GM19328 (cell line): Measurements from ENCODE around the gene NSD2.
"Not testable (repeated sequence)": the region's sequence is repeated elsewhere in the genome, so short reads cannot be mapped to it uniquely, and the experiment has no call there.

Source experiments
- ATAC-seq: cut with Tn5 transposase; IDR thresholded peaks from one replicate; pipeline ENCODE4 v1.9.1; 2021; ENCODE audit warnings: mild to moderate bottlenecking, moderate library complexity; ENCODE audit not compliant: unreplicated experiment

The NSD2 gene

DNA sequence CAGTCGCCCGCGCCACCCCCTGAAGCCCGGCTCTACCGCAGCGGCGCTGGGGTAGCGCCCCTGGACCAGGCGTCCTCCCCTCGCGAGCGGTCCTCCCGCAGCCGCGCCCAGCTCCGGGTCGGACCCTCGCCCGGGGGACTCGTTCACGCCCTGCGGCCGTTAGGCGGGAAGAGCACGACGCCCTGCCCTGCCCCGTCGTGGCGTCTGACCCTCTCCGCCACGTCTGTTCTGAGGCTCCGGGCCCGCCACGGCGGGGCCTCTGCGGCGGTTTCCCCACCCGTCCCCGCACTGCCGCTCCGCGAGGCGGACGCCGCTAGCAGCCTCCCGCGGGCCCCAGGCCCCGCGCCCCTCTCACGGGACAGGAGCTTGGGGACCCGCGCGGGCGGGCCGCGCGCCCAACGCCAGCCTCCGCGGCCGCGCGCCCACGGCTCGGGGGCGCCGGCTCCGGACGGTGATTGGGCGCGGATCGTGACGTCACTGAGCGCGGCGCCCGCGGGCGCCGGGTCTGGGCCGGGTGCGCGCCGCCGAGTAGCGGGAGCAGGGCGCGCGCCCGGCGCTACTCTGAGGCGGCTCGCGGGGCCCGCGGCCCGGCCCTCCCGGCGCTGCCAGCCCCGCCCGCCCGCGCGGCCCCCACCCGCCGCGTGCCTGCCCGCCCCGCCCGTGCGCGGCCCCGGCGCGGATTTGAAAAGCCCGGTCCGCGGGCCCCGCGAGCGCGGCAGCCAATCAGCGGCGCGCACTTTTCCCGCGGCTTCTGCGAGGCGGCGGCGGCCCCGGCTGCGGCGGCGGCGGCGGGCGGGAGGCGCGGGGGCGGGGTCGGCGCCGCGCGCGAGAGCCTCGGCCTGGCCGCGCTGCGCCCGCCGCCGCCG, at the start of gene NSD2:
TSS of gene NSD2 (plus strand) at position 816 of the 866 bp plus-strand sequence. CDS start 29,262 bp downstream, outside the sequence.
- ATAC-seq, result peak; percentile 66

DNA sequence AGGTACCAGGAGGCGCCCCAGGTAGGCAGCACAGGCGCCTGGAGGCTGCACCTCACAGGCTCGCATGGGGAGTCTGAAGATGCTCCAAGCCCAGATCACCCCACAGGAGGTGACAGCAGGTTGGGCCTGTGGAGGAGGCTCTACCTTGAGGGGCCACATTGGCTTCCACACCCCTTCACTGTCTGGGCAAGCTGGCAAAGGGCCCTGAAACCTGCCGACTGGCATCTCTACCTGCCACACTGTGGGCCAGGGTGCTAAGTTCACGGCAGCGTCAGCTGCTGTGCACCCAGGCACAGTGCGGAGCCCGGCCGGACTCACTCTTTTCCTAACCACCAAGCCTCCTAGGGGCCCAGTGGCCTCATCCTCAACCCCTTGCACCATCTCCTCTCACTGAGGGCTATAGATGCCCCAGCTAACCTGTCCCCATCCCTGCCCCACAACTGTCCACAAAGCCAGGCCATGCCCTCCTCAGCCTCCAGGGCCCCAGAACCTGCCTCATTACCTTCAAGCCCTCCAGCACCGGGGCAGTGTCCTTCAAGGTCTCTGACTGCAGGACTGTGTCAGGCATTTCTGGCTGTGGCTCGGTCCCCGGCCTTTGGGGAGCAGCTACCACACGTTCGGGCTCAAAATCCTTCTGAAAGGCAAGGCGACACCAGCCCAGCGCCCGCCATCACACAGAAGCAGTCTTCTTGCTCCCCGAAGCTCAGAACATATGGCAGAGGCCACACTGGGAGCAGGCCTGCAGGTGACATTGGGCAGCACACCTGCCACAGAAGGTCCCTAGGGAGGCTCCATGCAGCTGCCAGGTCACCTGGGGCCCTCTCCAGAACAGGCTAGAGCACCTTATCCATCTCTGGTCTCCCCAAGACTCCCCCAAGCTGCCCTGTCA, 49.3 kb upstream of the NSD2 start:
- no peak for ATAC-seq

DNA sequence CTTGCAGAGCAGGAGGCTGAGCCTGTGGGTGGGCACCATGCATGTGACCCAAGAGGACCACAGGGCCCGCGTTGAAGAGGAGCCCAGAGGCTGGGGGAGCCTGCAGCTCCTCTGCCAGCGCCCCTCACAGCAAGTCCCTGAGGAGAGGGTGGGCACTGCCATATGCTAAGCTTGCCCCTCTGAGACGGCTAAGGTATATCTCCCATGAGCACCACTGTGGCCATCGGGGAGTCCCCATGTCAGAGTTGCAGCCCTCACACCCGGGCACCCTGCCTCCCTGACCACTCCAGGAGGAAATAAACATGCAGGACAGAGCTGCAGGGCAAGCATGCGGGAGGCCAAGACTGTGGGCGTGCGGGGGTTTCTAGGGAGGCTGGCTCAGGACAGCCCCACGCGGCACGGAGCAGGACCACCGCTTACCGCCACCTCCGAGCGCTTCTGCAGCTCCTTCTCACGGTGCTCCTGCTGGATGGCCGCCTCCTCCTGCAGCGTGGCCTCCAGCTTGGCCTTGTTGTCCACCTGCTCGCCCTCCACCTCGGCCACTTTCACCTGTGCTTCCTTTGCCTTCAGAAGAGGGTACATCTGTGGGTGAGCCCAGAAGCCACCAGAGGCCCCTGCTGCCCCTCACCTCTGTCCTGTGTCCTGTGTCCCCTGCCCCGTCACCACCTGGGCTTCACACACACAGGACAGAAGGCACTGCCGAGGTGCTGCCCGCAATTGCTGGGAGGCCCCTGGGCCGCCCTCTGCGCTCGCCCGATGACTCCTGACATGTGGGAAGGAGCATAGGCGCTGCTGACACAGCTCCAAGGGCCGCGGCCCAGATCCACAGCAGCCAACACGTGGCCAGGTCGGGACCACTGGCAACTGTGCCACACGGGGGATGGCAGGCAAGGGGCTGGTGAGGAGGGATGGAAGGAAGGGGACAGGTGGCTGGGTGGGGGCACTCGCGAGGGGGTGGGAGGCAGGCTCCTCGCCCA, 48.3 kb upstream of the NSD2 start:
- no peak for ATAC-seq

DNA sequence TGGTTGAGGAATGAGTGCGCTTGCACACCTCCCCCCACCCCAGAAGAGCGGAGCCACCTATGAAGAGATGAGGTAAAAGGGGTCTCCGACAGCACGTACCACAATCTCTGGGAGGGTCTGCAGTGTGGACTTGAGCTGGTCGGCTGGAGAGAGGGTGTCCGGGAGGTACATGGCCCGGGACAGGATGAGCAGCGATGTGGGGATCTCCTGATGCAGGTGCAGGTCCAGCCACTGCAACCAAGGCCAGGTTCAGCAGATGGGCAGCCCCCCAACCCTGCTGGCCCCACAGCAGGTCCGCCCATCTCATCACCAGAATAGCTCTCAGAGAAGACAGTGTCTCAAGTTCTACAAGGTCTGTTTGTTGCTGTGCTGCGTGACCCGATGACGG, 47.7 kb upstream of the NSD2 start:
- ATAC-seq, result no peak

DNA sequence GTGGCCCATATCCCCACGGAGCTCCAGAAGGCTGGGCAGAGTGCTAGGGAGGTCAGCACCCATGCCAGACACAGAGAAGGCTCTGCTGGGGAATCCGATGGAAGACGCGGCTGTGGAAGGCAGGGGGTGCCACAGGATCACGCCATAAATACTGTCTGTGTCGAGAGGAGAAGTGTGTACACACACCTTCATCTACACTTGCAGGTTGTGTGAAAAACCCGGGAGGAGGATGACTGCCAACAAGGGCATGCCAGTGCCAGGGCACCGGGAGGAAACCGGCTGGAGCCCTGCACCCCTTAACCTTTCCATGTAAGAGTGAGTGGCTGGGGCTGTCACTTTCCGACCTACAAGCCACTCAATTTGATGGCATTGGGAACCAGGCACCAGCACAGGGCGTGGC, 46.4 kb upstream of the NSD2 start:
- ATAC-seq, result no peak

DNA sequence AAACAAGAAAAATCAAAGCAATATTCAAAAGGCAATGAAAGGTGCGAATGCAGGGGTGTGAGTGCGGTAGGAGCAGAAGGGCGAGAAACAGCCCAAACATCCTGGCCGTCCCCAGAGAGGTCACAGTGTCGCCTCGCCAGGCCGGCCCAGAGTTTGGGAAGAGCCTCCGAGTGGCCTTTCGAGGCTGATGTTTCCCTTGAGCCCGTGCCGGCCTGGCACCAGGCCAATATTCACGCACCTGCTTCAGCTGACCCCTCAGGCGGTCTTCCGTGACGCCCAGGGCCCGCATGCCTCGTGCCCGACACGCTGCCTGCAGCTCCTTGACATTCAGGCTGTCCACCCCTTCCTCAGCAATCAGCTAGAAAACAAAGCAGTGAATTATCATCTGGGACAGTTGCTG, 45.9 kb upstream of the NSD2 start:
- ATAC-seq, result no peak

DNA sequence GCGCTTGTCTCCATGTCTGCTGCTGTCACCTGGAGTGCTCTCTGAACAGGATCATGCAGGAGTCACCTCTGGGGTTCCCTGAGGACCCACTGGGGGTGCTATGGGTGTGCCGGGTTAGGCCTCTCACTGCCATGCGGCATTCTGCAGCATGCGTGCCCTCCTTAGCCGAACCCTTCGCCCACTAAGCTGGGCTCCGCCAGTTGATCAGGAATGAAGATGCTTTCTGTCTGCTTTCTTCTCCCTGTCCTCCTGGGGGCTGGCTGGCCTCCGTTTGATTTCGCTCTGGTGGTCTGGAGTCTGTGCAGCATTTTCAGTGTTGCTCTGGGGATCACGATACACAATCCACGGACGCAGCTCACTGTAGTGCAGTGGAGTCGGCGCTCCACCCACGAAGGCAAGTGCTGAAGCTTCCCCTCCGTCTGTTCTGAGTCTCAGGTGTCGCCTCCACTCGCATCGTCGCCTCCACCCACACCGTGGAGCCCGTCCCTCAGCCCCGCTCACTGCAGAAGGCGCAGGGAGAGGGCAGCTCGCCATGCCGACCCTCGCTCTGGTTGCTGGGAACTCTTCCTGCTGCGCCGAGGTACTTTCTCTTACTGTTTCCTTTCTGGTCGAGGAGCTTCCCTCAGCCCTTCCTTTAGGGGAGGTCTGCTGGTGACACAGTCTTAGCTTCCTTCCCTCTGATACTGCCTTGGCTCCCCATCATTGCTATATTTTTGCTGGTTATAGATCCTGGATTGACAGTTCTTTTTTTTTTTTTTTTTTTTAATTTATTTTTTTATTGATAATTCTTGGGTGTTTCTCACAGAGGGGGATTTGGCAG, 44.5 kb upstream of the NSD2 start:
- ATAC-seq, result no peak

DNA sequence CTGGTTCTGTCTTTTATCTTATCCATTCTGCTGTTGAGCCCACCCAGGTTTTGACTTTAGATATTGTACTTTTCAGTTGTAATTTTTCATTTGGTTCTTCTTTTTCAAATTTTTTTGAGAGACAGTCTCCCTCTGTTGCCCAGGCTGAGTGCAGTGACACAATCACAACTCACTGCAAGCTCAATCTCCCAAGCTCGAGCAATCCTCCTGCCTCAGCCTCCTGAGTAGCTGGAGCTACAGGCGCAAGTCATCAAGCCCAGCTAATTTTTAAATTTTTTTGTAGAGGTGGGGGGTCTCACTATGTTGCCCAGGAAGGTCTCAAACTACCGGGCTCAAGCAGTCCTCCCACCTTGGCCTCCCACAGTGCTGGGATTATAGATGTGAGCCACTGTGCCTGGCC, 41.0 kb upstream of the NSD2 start:
- ATAC-seq, result no peak

DNA sequence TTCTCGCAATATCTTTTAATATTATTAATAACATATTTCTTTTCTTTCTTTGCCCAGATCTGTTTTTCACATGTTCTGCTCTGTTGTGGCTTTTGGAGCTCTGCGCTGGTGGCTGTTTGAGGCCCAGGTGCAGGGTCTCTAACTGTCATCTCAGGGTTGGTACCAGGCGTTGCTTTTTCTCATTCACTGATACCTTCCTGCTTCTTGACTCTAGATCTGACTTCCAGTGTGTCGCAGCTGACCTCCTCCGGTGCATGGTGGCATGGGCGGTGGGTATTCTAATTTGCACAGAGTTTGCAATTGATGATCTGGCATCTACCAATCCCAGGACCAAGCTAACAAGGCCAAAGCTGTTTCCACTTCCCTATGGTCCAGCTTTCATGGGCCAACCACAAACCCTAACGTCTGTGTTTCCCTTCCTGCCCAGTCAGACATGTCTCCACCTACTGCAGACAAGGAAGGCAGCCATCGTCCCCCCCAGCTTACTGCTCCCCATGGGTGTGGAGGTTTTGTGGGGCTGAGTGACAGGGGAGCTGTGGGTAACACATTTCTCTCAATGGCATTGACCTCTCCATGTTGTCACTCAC, 40.5 kb upstream of the NSD2 start:
- ATAC-seq, result no peak

DNA sequence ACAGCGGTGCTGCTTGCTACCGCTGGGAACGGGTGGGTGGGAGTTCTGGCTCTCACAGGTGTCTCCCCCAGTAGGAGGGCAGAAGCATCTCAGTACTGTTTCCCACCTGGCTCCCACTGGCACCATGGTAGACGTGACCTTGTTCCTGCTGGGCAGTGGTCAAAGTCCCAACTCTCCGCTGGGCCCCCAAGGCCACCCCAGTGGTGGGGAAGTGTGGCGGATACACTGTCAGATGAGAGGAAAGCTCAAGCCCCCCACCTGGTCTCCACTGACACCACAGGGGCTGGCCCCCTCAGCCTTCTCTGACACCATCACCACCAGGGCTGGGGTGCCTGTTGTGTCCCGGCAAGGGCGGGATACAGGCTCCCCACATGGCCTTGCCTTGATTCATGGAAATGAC, 39.9 kb upstream of the NSD2 start:
- no peak for ATAC-seq

DNA sequence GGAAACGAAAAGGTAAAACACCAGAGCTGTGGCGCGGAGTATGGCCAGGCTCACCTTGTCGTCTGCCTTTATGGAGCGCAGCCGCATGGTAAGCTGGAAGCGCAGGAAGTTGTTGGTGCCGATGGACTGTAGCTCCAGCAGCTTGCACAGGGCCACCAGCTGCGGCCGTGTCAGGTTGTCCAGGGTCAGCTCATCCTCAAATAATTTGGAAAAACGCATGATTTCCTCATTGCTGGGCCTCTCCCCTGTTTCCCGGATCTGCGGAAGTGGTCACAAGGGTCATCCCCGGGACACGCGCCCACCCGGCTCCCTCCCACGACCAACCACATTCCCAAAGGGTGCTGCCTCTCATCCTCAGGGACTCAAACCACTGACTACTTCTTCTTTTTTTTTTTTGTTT, 38.5 kb upstream of the NSD2 start:
- ATAC-seq, result no peak

DNA sequence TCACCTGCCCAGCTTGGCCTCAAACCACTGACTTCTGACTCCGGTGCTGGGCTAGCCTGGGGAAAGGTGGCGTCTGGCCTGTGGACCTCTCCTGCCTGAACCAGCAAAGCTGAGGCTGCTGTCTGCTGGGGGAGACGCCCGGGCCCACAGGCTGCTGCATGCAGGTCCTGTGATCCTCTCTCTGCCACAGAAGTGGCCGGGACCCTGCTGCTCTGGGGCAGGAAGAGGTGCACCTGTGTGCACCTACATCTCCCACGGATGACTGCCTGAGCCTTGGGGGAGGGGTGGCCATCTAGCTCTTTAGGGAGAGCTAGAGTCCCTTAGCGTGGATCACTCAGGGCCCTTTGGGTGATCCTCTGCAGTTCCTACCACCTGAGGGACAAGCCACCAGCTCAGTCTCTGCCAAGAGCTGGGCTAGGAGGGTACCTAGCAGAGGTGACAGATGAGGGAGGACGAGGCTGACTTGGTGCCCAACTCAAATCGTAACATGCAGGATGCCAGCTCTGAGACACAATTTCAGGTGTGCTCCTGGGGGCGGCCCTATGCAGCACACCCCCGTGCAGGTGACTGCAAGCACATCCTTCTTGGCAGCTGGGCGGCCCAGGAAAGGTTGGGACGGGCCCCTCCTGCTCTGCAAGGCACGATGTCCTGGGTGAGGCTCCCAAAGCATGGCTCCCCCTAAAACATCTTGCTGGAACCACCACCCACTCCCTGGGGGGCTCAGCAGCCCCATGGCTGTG, 37.7 kb upstream of the NSD2 start:
- ATAC-seq, result no peak

DNA sequence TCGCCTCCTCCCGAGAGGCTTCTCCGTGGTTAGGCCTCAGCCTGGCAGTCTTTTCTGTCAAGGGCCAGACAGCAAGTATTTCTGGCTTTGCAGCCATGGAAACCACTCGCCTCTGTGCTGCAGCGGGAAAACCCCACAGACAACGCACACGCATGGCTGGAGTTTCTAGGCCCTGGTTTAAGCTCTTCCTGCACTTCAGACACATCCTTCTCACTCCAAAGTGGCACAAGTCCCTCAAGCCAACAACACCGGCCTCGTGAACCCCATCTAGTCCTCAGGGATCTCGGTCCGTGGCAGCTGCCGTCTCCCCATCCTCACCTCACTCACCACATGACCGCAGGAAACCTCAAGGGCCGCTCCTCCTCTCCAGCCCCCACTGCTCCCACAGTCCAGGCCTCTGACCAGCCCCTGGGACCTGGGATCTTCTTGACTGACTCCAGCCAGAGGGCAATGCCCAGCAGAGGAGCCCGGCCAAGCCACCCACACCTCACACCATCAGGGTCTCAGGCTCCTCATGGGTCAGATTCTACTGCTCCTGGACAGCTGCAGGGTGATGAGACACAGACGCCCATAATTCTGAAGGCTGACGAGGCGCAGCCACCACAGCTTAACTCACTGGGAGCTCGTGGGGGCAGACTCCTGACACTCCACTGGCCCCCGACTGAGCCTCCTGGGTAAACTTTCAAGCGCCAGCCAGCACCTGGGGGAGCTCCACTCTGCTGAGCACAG, 37.0 kb upstream of the NSD2 start:
- no peak for ATAC-seq

DNA sequence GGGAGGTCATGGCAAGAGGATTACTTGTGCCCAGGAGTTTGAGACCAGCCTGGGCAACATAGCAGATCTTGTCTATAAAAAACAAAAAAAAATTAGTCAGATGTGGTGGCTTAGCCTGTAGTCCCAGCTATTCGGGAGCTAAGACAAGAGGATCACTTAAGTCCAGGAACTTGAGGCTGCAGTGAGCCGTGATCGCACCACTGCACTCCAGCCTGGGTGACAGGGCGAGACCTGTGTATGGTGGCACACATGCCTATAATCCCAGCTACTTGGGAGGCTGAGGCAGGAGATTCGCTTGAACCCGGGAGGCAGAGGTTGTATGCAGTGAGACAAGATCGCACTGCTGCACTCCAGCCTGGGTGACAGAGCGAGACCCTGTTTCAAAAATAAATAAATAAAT, 35.4 kb upstream of the NSD2 start:
- ATAC-seq, result not testable (repeated sequence)

DNA sequence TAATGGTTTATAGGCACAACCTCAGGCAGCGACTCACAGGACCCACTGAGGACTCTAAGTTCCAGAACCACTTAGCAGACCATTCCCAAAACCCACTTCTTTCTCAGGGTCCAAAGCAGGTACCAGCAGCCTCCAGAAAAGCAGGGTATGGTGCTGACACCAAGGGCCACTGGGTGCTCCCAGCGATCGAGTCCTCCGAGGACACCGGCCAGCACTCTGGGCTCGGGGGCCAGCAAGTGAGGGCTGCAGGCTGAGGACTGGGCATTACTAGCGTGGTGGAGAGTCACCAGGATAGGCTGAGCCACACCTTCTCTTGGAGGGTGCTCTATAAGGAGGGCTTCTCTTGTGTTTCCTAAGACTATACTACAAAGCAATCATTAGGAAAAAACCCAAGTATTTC, 34.5 kb upstream of the NSD2 start:
- no peak for ATAC-seq

DNA sequence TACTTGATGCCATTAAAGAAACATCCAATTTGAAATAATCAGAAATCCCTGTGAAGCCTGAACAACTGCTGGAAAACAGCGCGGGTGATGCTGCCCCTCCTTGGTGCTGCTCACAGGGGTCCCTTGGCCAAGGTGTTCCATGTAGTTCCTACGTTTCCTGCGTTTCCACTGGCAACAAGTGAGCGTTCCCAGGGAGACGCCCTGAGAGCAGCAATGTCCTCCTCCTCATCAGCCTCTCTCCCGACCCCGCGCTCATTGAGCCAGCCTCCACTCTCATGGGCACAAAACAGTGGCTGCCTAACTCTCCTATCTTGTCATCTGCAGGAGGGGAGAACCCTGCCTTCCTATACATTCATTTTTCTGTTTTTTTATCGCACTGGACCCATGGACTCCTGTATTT, 34.1 kb upstream of the NSD2 start:
- no peak for ATAC-seq

DNA sequence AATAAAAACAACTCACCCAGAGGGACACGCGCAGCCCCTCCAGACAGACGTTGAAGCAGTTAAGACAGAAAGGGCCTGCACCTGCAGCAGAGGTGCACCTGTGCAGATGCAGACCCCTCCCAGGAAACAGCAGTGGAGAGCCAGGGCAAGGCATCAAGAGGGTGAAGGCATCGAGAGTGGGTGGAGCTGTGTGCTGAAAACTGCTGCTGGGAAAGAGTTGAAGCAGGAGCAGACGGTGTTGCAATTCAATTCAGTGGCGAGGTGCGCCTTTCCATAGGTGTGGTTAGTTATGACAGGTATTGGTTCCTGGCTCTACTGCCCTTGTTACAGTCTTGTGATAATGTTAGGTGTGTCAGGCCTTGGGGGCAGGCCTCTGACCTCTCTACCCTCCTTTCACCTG, 31.9 kb upstream of the NSD2 start:
- ATAC-seq, result no peak

DNA sequence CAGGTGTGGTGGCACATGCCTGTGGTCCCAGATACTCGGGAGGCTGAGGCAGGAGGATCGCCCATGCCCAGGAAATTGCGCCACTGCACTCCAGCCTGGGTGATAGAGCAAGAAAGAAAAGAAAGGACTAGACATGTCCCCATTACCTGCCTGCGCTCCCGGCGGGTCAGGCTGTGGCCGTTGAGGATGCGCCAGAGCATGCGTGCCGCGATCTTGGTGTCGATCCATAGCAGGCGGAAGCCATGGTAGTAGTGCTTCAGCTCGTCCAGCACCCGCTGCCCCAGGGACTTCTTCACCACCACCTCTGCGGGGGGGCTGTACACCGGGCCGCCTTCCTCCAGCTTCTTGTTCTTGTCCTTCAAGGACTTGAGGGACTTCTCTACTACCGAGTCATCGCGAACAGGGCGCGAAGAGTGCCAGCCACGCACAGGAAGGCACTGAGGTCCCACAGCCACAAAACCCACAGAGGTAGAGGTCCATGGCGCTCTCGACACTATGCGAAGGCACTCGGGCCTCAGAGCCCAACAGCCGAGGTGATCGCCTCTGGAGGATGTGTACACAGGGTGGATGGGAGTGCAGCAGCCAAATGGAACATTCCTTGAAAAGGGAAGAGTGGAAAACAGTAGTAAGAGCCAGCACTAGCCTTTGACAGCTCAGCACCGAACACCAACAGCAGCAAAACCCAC, 29.8 kb upstream of the NSD2 start:
- ATAC-seq, result no peak
